ENCODE results near the gene CSNK1D. TPM values are rescaled to one million over a fixed set of nuclear protein-coding genes. Genes with fewer than 3 reads are reported as not detected.
A peak's percentile ranks its signal among the peaks of the same experiment; 100 is the strongest.

CSNK1D gene
- total RNA-seq, 1 donor from 2014 or later, result 21.4 TPM

DNA sequence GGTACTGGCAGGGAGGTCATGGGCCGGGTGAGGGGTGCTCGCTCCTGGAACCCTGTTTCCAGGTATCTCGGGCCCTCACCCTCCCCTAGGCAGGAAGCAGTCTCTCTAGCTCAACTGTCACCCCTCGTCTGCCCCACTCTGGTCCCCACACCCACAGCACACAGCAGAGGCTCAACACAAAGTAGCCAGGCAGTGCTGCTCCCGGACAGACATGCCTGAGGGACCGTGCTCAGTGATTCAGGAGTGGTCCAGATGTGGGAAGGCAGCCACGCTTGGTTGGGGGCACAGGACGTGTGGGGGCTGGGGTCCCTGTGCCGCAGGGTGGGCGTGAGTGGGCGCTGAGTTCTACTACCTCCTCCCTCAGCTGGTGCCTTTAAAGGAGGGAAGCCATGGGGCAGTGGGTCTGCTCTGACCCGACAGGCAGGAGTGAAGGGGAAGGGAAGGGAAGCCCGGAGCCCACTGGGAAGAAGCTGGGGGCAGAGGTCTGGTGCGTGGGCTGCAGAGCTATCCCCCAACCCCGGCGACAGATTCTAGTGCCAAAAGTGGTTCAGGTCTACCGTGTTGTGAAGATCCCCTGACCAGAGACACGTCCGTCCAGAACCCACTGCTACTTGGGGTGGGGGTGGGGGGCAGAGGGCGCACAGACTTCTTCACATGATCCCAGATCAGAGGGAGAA is 32.9 kb downstream of the CSNK1D start:
- Histone ChIP-seq H3K9ac (ENCODE audit: low read depth in 1 of 3, low read length in 3 of 3) (peak overlapping the region; percentile 47 to 79 (median 69)), H3K4me3 (ENCODE audit: low read length in 3 of 3) (peak overlapping the region in 1 of 3 donors; percentile 22), H3K27ac (ENCODE audit: low read depth, low read length) (peak overlapping the region; percentile 70), H3K4me1 (ENCODE audit: control insufficient read depth in 3 of 3, insufficient read depth in 3 of 3, low read length in 3 of 3) (peaks cover 80 to 88% (median 86%) of the 10 kb centered on the region in 3 donors), H3K9me3 (ENCODE audit: control insufficient read depth in 3 of 3, low read length in 3 of 3) (no peaks in the 10 kb centered on the region), H3K27me3 (ENCODE audit: control insufficient read depth in 3 of 3, insufficient read depth in 3 of 3, low read length in 3 of 3) (no peaks in the 10 kb centered on the region), H3K36me3 (ENCODE audit: control insufficient read depth in 3 of 3, insufficient read depth in 3 of 3, low read length in 3 of 3) (peaks cover 25 to 40% (median 38%) of the 10 kb centered on the region in 3 donors)

DNA sequence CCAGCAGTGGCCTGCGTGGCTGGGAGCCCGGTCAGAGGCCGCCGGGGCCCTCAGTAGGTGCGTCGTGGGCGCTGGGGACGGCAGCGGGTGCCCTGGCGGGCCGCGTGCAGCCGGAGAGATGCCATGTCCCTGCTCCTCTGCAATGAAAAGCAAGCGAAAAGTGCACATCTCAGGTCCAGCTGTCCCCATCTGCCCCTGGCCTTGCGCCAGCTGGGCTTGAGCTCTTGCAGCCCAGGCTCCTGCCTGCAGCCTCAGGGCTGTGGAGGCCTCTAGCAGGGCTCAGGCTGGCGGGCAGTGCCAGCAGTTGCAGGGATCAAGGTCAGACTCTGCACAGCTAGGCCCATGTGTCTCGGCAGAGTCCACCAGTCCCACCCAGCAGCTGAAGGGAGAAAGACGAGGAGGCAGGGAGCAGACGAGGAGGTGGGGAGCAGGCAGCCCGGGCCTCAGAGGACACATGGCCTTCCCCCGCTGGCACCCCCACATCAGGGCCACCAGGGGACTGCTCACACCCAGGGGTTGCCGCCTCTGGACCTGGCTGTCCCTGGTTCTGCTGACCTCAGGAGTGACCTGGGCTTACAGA is 33.5 kb downstream of the CSNK1D start:
- Histone ChIP-seq H3K27ac (ENCODE audit: low read depth, low read length) (peak overlapping the region; percentile 70), H3K27me3 (ENCODE audit: control insufficient read depth in 3 of 3, insufficient read depth in 3 of 3, low read length in 3 of 3) (no peaks in the 10 kb centered on the region), H3K9ac (ENCODE audit: low read depth in 1 of 3, low read length in 3 of 3) (peak overlapping the region; percentile 47 to 79 (median 51)), H3K9me3 (ENCODE audit: control insufficient read depth in 3 of 3, low read length in 3 of 3) (no peaks in the 10 kb centered on the region), H3K36me3 (ENCODE audit: control insufficient read depth in 3 of 3, insufficient read depth in 3 of 3, low read length in 3 of 3) (peaks cover 19 to 34% (median 32%) of the 10 kb centered on the region in 3 donors), H3K4me3 (ENCODE audit: low read length in 3 of 3) (peak overlapping the region in 1 of 3 donors; percentile 35), H3K4me1 (ENCODE audit: control insufficient read depth in 3 of 3, insufficient read depth in 3 of 3, low read length in 3 of 3) (peaks cover 82 to 90% (median 89%) of the 10 kb centered on the region in 3 donors)

DNA sequence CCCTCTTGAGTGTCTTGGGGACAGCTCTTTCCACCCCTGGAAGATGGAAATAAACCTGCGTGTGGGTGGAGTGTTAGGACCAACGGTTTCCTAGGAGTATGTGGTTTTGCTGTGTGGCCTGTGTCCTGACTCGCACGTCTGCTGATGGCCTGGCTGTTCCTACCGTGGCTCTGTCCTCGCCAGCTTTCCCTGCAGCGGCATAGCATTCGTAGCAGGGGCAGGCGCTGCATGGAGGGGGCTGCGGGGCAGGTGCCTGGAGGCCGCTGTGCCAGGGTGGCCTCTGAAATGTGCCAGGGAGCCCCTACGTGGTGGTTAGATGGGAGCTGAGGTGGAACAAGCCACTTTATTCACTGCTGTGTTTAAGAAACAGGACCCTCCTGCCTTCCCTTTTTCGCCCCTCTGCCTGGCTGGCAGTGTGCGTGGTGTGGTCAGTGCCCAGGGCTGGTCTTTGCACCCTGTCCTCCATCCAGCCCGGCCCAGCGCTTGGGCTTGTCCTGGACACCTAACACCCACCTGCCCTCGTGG is 34.0 kb downstream of the CSNK1D start:
- peaks cover 88 to 95% (median 95%) of the 10 kb centered on the region in 3 donors for H3K4me1 ChIP-seq (ENCODE audit: control insufficient read depth in 3 of 3, insufficient read depth in 3 of 3, low read length in 3 of 3)
- H3K4me3 ChIP-seq (ENCODE audit: low read length in 3 of 3), result no peak overlapping the region
- peak overlapping the region in 2 of 3 donors; percentile 51 to 79 for H3K9ac ChIP-seq (ENCODE audit: low read depth in 1 of 3, low read length in 3 of 3)
- H3K9me3 ChIP-seq (ENCODE audit: control insufficient read depth in 3 of 3, low read length in 3 of 3), result no peaks in the 10 kb centered on the region
- peaks cover 13 to 28% (median 26%) of the 10 kb centered on the region in 3 donors for H3K36me3 ChIP-seq (ENCODE audit: control insufficient read depth in 3 of 3, insufficient read depth in 3 of 3, low read length in 3 of 3)
- peak overlapping the region; percentile 70 for H3K27ac ChIP-seq (ENCODE audit: low read depth, low read length)
- no peaks in the 10 kb centered on the region for H3K27me3 ChIP-seq (ENCODE audit: control insufficient read depth in 3 of 3, insufficient read depth in 3 of 3, low read length in 3 of 3)

DNA sequence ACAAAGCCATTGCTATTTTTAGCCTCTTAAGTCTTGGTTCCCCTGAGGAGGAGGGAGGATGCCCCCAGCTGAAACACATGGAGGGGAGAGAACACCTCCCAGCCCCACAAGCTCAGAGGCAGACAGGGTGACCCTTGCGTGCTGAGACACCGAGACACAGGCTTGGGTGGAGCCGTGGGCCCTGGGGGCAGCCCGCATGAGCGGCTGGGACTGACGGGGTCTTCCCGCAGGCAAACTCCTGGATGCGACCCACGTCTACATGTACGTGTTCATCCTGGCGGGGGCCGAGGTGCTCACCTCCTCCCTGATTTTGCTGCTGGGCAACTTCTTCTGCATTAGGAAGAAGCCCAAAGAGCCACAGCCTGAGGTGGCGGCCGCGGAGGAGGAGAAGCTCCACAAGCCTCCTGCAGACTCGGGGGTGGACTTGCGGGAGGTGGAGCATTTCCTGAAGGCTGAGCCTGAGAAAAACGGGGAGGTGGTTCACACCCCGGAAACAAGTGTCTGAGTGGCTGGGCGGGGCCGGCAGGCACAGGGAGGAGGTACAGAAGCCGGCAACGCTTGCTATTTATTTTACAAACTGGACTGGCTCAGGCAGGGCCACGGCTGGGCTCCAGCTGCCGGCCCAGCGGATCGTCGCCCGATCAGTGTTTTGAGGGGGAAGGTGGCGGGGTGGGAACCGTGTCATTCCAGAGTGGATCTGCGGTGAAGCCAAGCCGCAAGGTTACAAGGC is 34.9 kb downstream of the CSNK1D start:
- Histone ChIP-seq H3K27ac (ENCODE audit: low read depth, low read length) (peak overlapping the region; percentile 65), H3K9ac (ENCODE audit: low read depth in 1 of 3, low read length in 3 of 3) (peak overlapping the region; percentile 50 to 72 (median 61)), H3K27me3 (ENCODE audit: control insufficient read depth in 3 of 3, insufficient read depth in 3 of 3, low read length in 3 of 3) (no peaks in the 10 kb centered on the region), H3K9me3 (ENCODE audit: control insufficient read depth in 3 of 3, low read length in 3 of 3) (no peaks in the 10 kb centered on the region), H3K4me3 (ENCODE audit: low read length in 3 of 3) (peak overlapping the region in 2 of 3 donors; percentile 46 to 64), H3K36me3 (ENCODE audit: control insufficient read depth in 3 of 3, insufficient read depth in 3 of 3, low read length in 3 of 3) (peaks cover 5 to 20% (median 18%) of the 10 kb centered on the region in 3 donors), H3K4me1 (ENCODE audit: control insufficient read depth in 3 of 3, insufficient read depth in 3 of 3, low read length in 3 of 3) (peaks cover 92 to 97% (median 96%) of the 10 kb centered on the region in 3 donors)

DNA sequence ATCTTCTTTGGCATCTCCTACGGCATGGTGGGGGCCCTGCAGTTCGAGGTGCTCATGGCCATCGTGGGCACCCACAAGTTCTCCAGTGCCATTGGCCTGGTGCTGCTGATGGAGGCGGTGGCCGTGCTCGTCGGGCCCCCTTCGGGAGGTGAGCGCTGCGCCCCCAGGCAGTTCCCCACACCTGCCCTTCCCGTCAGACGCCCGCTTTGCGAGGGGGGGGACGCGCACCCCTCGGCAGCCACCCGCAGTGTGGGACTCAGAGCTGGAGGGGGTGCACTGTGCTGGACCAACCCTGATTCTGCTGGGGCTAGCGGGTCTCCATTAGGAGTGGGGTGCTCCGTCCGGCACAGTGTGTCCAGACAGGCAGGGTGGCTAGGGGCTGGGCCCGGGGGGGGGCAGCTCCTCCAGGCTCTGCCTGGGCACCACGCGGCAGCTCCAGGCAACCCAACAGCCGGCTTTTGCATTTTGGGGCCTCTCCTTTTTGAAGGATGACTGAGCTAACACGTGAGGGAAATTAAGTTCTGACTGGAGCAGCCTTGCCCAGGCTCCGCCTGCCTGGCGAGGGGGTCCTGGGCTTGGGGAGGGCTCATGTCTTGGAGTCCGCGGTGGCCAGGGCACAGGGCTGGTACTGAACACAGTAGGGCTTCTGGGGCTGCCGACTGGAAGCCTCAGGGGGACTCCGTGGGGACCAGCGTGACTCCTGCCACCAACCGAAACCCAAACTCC is 35.6 kb downstream of the CSNK1D start:
- peaks cover 0 to 14% (median 11%) of the 10 kb centered on the region in 3 donors for H3K36me3 ChIP-seq (ENCODE audit: control insufficient read depth in 3 of 3, insufficient read depth in 3 of 3, low read length in 3 of 3)

DNA sequence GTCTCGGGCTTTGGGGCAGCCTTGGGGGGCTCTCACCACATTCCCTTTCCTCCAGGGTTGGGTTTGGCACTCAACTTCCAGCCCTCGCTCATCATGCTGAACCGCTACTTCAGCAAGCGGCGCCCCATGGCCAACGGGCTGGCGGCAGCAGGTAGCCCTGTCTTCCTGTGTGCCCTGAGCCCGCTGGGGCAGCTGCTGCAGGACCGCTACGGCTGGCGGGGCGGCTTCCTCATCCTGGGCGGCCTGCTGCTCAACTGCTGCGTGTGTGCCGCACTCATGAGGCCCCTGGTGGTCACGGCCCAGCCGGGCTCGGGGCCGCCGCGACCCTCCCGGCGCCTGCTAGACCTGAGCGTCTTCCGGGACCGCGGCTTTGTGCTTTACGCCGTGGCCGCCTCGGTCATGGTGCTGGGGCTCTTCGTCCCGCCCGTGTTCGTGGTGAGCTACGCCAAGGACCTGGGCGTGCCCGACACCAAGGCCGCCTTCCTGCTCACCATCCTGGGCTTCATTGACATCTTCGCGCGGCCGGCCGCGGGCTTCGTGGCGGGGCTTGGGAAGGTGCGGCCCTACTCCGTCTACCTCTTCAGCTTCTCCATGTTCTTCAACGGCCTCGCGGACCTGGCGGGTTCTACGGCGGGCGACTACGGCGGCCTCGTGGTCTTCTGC is 36.3 kb downstream of the CSNK1D start:
- Histone ChIP-seq H3K27ac (ENCODE audit: low read depth, low read length) (no peak overlapping the region), H3K36me3 (ENCODE audit: control insufficient read depth in 3 of 3, insufficient read depth in 3 of 3, low read length in 3 of 3) (peaks cover 0 to 14% (median 11%) of the 10 kb centered on the region in 3 donors), H3K9ac (ENCODE audit: low read depth in 1 of 3, low read length in 3 of 3) (peak overlapping the region; percentile 6 to 74 (median 47)), H3K4me1 (ENCODE audit: control insufficient read depth in 3 of 3, insufficient read depth in 3 of 3, low read length in 3 of 3) (peaks cover 90 to 96% (median 94%) of the 10 kb centered on the region in 3 donors), H3K27me3 (ENCODE audit: control insufficient read depth in 3 of 3, insufficient read depth in 3 of 3, low read length in 3 of 3) (no peaks in the 10 kb centered on the region), H3K4me3 (ENCODE audit: low read length in 3 of 3) (peak overlapping the region in 2 of 3 donors; percentile 41 to 56), H3K9me3 (ENCODE audit: control insufficient read depth in 3 of 3, low read length in 3 of 3) (no peaks in the 10 kb centered on the region)

More for the DNA sequence above, 35.6 kb downstream of the CSNK1D start:
- Histone ChIP-seq H3K4me1 (ENCODE audit: control insufficient read depth in 3 of 3, insufficient read depth in 3 of 3, low read length in 3 of 3) (peaks cover 92 to 97% (median 96%) of the 10 kb centered on the region in 3 donors), H3K27me3 (ENCODE audit: control insufficient read depth in 3 of 3, insufficient read depth in 3 of 3, low read length in 3 of 3) (no peaks in the 10 kb centered on the region), H3K4me3 (ENCODE audit: low read length in 3 of 3) (peak overlapping the region in 2 of 3 donors; percentile 46 to 64), H3K27ac (ENCODE audit: low read depth, low read length) (peak overlapping the region; percentile 65), H3K9me3 (ENCODE audit: control insufficient read depth in 3 of 3, low read length in 3 of 3) (no peaks in the 10 kb centered on the region), H3K9ac (ENCODE audit: low read depth in 1 of 3, low read length in 3 of 3) (peak overlapping the region; percentile 50 to 72 (median 61))

DNA sequence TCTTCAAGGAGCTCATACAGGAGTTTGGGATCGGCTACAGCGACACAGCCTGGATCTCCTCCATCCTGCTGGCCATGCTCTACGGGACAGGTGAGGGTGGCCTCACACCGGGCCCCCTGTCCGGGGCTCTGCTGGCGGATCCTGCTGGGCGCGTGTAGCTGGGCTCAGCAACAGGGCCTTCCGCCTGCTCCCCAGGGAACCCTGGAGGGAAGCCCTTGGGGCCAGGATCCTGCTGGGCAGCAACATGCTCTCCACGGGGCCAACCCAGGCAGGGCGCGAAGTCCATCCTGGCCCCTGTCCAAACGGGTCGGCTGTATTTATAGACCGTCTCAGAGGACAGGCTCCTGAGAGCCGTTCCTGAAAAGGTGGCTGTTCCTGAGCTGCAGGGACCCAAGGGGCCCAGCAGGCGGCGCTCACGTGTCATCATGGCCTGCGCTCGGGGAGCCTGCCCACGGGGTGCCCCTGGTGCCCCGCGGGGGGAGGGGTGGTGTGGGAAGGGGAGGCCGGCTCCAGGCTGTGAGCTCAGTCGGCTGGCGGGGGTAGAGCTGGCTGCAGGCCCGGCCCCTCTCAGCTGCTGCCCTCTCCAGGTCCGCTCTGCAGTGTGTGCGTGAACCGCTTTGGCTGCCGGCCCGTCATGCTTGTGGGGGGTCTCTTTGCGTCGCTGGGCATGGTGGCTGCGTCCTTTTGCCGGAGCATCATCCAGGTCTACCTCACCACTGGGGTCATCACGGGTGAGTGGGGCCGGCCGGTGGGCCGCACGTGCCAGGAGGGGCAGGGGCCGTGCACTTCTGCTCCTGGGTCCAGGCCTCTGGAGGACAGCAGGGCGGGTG is 37.1 kb downstream of the CSNK1D start:
- no peaks in the 10 kb centered on the region for H3K27me3 ChIP-seq (ENCODE audit: control insufficient read depth in 3 of 3, insufficient read depth in 3 of 3, low read length in 3 of 3)
- H3K9me3 ChIP-seq (ENCODE audit: control insufficient read depth in 3 of 3, low read length in 3 of 3), result no peaks in the 10 kb centered on the region
- H3K4me1 ChIP-seq (ENCODE audit: control insufficient read depth in 3 of 3, insufficient read depth in 3 of 3, low read length in 3 of 3), result peaks cover 87 to 95% (median 92%) of the 10 kb centered on the region in 3 donors
- H3K36me3 ChIP-seq (ENCODE audit: control insufficient read depth in 3 of 3, insufficient read depth in 3 of 3, low read length in 3 of 3), result peaks cover 0 to 14% (median 11%) of the 10 kb centered on the region in 3 donors
- H3K27ac ChIP-seq (ENCODE audit: low read depth, low read length), result peak overlapping the region; percentile 36
- peak overlapping the region; percentile 48 to 56 (median 49) for H3K4me3 ChIP-seq (ENCODE audit: low read length in 3 of 3)
- H3K9ac ChIP-seq (ENCODE audit: low read depth in 1 of 3, low read length in 3 of 3), result peak overlapping the region; percentile 53 to 81 (median 59)

DNA sequence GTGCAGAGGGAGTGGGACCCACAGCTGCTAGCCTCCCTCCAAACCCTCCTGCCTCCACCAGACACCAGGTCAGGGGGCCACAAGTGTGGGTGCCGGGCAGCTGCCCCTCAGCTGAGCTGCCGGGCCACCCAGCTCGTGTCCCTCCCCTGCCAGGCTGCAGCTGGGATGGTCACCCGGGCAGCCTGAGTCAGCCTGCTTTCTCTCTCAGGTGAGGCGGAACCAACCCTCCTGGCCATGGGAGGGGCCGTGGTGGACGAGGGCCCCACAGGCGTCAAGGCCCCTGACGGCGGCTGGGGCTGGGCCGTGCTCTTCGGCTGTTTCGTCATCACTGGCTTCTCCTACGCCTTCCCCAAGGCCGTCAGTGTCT is 37.7 kb downstream of the CSNK1D start:
- Histone ChIP-seq H3K27ac (ENCODE audit: low read depth, low read length) (peak overlapping the region; percentile 36), H3K4me1 (ENCODE audit: control insufficient read depth in 3 of 3, insufficient read depth in 3 of 3, low read length in 3 of 3) (peaks cover 82 to 89% (median 86%) of the 10 kb centered on the region in 3 donors), H3K4me3 (ENCODE audit: low read length in 3 of 3) (peak overlapping the region; percentile 48 to 52 (median 49)), H3K9ac (ENCODE audit: low read depth in 1 of 3, low read length in 3 of 3) (peak overlapping the region; percentile 53 to 81 (median 59)), H3K36me3 (ENCODE audit: control insufficient read depth in 3 of 3, insufficient read depth in 3 of 3, low read length in 3 of 3) (peaks cover 0 to 14% (median 11%) of the 10 kb centered on the region in 3 donors), H3K27me3 (ENCODE audit: control insufficient read depth in 3 of 3, insufficient read depth in 3 of 3, low read length in 3 of 3) (no peaks in the 10 kb centered on the region), H3K9me3 (ENCODE audit: control insufficient read depth in 3 of 3, low read length in 3 of 3) (no peaks in the 10 kb centered on the region)

All from skeletal muscle tissue (tissue), 4 donors.